PFSK-1 (cell line): ENCODE data around the gene TMIGD3.

Experiments used
- FOXP2 ChIP-seq: optimal IDR thresholded peaks from 2 replicates; pipeline ENCODE3; 2011; ENCODE audit warnings: borderline replicate concordance, control low read depth, inconsistent platforms; ENCODE audit not compliant: insufficient read depth; ENCODE audit errors: extremely low read length, extremely low read depth
- POLR2AphosphoS5 ChIP-seq: IDR thresholded peaks from 2 replicates; pipeline ENCODE4 v1.6.1; 2012; ENCODE audit warnings: low read depth, mild to moderate bottlenecking, control low read depth, low read length, moderate library complexity
- SIN3A ChIP-seq: IDR thresholded peaks from 2 replicates; pipeline ENCODE4 v1.6.1; 2012; ENCODE audit warnings: mild to moderate bottlenecking, low read length, moderate library complexity, borderline replicate concordance; ENCODE audit not compliant: insufficient read depth
- TAF1 ChIP-seq: IDR thresholded peaks from 2 replicates; pipeline ENCODE4 v1.6.1; 2012; ENCODE audit warnings: low read length, control low read depth, borderline replicate concordance; ENCODE audit not compliant: insufficient read depth
- TF ChIP-seq, protein P1 (sequence below), 2 experiments: IDR thresholded peaks; 2 replicates each; pipeline versions ENCODE4 v1.6.1 to v1.8.0; 2011 to 2012; ENCODE audit warnings: low read depth in 2 of 2, low read length in 2 of 2, control low read depth in 1 of 2, inconsistent platforms in 1 of 2, mild to moderate bottlenecking in 1 of 2, moderate library complexity in 1 of 2; ENCODE audit not compliant: insufficient read depth in 1 of 2

DNA sequence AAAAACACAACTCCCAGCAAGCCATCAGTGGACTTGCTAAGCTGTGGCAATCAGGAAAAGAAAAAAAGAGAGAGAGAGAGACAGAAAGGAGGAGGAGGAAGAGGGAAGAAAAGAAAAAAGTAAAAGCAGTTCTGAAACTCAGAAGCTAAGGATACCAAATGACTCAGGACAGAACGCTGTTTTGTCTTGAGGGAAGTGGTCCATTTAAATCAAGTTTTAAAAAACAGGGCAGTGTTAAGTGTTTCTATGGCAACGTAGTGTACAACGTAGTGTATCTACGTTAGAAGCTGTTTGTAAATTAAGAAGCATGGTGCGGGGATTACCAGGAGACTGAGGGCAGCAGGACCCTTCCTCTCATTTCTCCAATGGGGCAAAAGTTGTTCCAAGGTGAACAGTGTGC lies 5.8 kb downstream of the TMIGD3 start:
- TF ChIP-seq, protein P1, sequence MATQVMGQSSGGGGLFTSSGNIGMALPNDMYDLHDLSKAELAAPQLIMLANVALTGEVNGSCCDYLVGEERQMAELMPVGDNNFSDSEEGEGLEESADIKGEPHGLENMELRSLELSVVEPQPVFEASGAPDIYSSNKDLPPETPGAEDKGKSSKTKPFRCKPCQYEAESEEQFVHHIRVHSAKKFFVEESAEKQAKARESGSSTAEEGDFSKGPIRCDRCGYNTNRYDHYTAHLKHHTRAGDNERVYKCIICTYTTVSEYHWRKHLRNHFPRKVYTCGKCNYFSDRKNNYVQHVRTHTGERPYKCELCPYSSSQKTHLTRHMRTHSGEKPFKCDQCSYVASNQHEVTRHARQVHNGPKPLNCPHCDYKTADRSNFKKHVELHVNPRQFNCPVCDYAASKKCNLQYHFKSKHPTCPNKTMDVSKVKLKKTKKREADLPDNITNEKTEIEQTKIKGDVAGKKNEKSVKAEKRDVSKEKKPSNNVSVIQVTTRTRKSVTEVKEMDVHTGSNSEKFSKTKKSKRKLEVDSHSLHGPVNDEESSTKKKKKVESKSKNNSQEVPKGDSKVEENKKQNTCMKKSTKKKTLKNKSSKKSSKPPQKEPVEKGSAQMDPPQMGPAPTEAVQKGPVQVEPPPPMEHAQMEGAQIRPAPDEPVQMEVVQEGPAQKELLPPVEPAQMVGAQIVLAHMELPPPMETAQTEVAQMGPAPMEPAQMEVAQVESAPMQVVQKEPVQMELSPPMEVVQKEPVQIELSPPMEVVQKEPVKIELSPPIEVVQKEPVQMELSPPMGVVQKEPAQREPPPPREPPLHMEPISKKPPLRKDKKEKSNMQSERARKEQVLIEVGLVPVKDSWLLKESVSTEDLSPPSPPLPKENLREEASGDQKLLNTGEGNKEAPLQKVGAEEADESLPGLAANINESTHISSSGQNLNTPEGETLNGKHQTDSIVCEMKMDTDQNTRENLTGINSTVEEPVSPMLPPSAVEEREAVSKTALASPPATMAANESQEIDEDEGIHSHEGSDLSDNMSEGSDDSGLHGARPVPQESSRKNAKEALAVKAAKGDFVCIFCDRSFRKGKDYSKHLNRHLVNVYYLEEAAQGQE (IDR thresholded peaks at IDR 0.05; ENCODE audit: insufficient read depth in 1 of 2, low read depth in 2 of 2, low read length in 2 of 2), result no peak
- TF ChIP-seq POLR2AphosphoS5 (no peak), SIN3A (no peak), TAF1 (no peak), FOXP2 (no peak)
